Liver (tissue), 9 donors: ENCODE results near the gene TBC1D16. TPM values are rescaled to one million over a fixed set of nuclear protein-coding genes. Genes with fewer than 3 reads are reported as not detected.
A peak's percentile ranks its signal among the peaks of the same experiment; 100 is the strongest.

Experiments used
- DNase-seq: peaks from one replicate; pipeline ENCODE4 v3.0.0-alpha.2; 2017; ENCODE audit warnings: low spot score
- H3K27ac ChIP-seq, 2 donors: one replicate each; pipeline ENCODE4 v1.7.0; 2013; ENCODE audit warnings: inconsistent platforms in 2 of 2, low read length in 2 of 2, control low read depth in 1 of 2, low read depth in 1 of 2, mild to moderate bottlenecking in 1 of 2
- H3K27me3 ChIP-seq, 4 donors: one replicate each; pipeline versions ENCODE4 v1.6.1 to v1.7.0; 2013; ENCODE audit warnings: low read length in 3 of 4, inconsistent platforms in 1 of 4, mild to moderate bottlenecking in 1 of 4, moderate library complexity in 1 of 4; ENCODE audit not compliant: control insufficient read depth in 4 of 4, insufficient read depth in 4 of 4
- H3K36me3 ChIP-seq, 4 donors: one replicate each; pipeline versions ENCODE4 v1.6.1 to v1.7.0; 2013; ENCODE audit warnings: low read length in 3 of 4, mild to moderate bottlenecking in 3 of 4, low read depth in 1 of 4, moderate library complexity in 1 of 4; ENCODE audit not compliant: control insufficient read depth in 4 of 4, insufficient read depth in 3 of 4
- H3K4me1 ChIP-seq, 4 donors: one replicate each; pipeline versions ENCODE4 v1.6.1 to v1.7.0; 2013; ENCODE audit warnings: low read length in 3 of 4, mild to moderate bottlenecking in 3 of 4, moderate library complexity in 1 of 4; ENCODE audit not compliant: control insufficient read depth in 4 of 4, insufficient read depth in 4 of 4
- H3K4me3 ChIP-seq, 3 donors: one replicate each; pipeline versions ENCODE4 v1.6.1 to v1.7.0; 2013; ENCODE audit warnings: low read length in 3 of 3, control low read depth in 1 of 3, low read depth in 1 of 3, mild to moderate bottlenecking in 1 of 3
- H3K9ac ChIP-seq, 2 donors: one replicate each; pipeline ENCODE4 v1.7.0; 2013; ENCODE audit warnings: low read length in 2 of 2, mild to moderate bottlenecking in 2 of 2, moderate library complexity in 2 of 2, control low read depth in 1 of 2, low read depth in 1 of 2
- H3K9me3 ChIP-seq, 4 donors: one replicate each; pipeline versions ENCODE4 v1.6.1 to v1.7.0; 2013; ENCODE audit warnings: low read length in 3 of 4; ENCODE audit not compliant: control insufficient read depth in 4 of 4
- ATF3 ChIP-seq: IDR thresholded peaks from 2 replicates; pipeline ENCODE4 v1.6.1; 2016; ENCODE audit warnings: antibody characterized with exemption
- GABPA ChIP-seq, 2 donors: IDR thresholded peaks in 1 of 2; conservative IDR thresholded peaks in 1 of 2; 2 replicates each; pipeline ENCODE4 v1.6.1; 2016; ENCODE audit warnings: antibody characterized with exemption in 2 of 2, mild to moderate bottlenecking in 1 of 2, moderate library complexity in 1 of 2
- HNF4A ChIP-seq, 2 donors: conservative IDR thresholded peaks; 2 replicates each; pipeline ENCODE4 v1.6.1; 2016; ENCODE audit warnings: antibody characterized with exemption in 2 of 2, mild to moderate bottlenecking in 2 of 2
- HNF4G ChIP-seq: IDR thresholded peaks from 2 replicates; pipeline ENCODE4 v1.6.1; 2016; ENCODE audit warnings: antibody characterized with exemption
- RAD21 ChIP-seq, 2 donors: IDR thresholded peaks; 2 replicates each; pipeline ENCODE4 v1.6.1; 2016; ENCODE audit warnings: antibody characterized with exemption in 2 of 2, mild to moderate bottlenecking in 2 of 2
- REST ChIP-seq: IDR thresholded peaks from 2 replicates; pipeline ENCODE4 v1.6.1; 2016; ENCODE audit warnings: antibody characterized with exemption, mild to moderate bottlenecking
- RXRA ChIP-seq, 2 donors: IDR thresholded peaks; 2 replicates each; pipeline ENCODE4 v1.6.1; 2017 to 2018; ENCODE audit warnings: antibody characterized with exemption in 2 of 2, mild to moderate bottlenecking in 1 of 2
- SP1 ChIP-seq: IDR thresholded peaks from 2 replicates; pipeline ENCODE4 v1.6.1; 2018; ENCODE audit warnings: antibody characterized with exemption, mild to moderate bottlenecking
- YY1 ChIP-seq: IDR thresholded peaks from 2 replicates; pipeline ENCODE4 v1.6.1; 2016; ENCODE audit warnings: antibody characterized with exemption, mild to moderate bottlenecking
- WGBS: extraction: QIAGEN DNeasy Blood & Tissue Kit; methylation state at CpG from one replicate; pipeline ENCODE4 v1.1.7; 2013; 5-methylcytosine and 5-hydroxymethylcytosine counted together
- polyA plus RNA-seq, 2 donors: library from polyadenylated mRNA; stranded (reverse) in 1 of 2; unstranded in 1 of 2; fragments of 200-250 nt in 1 of 2; fragments of >200 nt in 1 of 2; fragmentation: Nextera tagmentation in 1 of 2; extraction: Ambion mirVana in 1 of 2; gene quantifications; one replicate each; pipeline versions ENCODE4 v1.2.1 to v1.2.3, GENCODE V29; 2013 to 2015
- total RNA-seq, 2 donors: library from RNA; depleted of rRNA; stranded (reverse); fragments of >200 nt; gene quantifications; one replicate each; pipeline ENCODE4 v1.2.3, GENCODE V29; 2014
- TF ChIP-seq, protein P1 (sequence below): IDR thresholded peaks from 2 replicates; pipeline ENCODE4 v1.6.1; 2016; ENCODE audit warnings: antibody characterized with exemption
- TF ChIP-seq, protein P2 (sequence below): fragments of 150-350 bp; IDR thresholded peaks from 2 replicates; pipeline ENCODE4 v1.5.1; 2017; ENCODE audit warnings: improper control_type of control experiment, low read depth, low read length; ENCODE audit not compliant: missing input control
- donor health status: healthy.
- donor health status: healthy.
- donor health status: healthy.
- donor health status: healthy.
- donor health status: healthy.

TBC1D16 gene
- total and polyA plus RNA-seq, 4 donors: 3.4 to 29.5 (median 4.7) TPM

GRCh38 chr17:80006811-80007752 is 28.6 kb downstream of the TBC1D16 start:
- Histone ChIP-seq H3K4me1 (peaks cover 3 to 24% (median 14%) of the 10 kb centered on the region in 4 donors), H3K9ac (no peak overlapping the region), H3K27ac (no peak overlapping the region), H3K27me3 (no peaks in the 10 kb centered on the region), H3K4me3 (no peak overlapping the region), H3K36me3 (peaks cover 0 to 5% (median 2%) of the 10 kb centered on the region in 4 donors), H3K9me3 (no peaks in the 10 kb centered on the region)
- TF ChIP-seq SP1: no peak
- TF ChIP-seq RAD21 (IDR thresholded peaks at IDR 0.05): no peak
- no peak for TF ChIP-seq YY1
- WGBS: 95% methylated on average over 30 of the region's 30 CpGs
- no peak for DNase-seq

DNA sequence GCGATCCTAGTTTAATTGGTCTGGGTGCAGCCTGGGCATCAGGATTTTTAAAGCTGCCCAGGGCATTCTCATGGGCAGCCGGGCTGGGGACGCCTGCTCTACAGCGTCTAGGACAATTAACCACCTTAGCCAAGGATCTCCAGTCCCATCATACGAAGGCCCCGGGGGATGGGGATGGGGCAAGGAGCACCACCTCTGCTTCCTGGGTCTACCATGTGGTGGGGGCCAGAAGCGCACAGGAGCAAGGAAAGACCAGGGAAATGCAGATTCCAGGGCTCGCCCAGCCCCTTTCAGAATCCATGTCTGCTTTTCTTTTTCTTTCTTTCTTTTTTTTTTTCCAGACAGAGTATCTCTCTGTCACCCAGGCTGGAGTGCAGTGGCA is 29.3 kb downstream of the TBC1D16 start:
- H3K36me3 ChIP-seq: peaks cover 0 to 5% (median 2%) of the 10 kb centered on the region in 4 donors
- TF ChIP-seq HNF4A (conservative IDR thresholded peaks at IDR 0.05) (no peak), RAD21 (IDR thresholded peaks at IDR 0.05) (no peak), HNF4G (no peak), RXRA (IDR thresholded peaks at IDR 0.05) (no peak), GABPA (IDR thresholded peaks at IDR 0.05 in 1 of 2, conservative IDR thresholded peaks at IDR 0.05 in 1 of 2) (no peak), ATF3 (no peak), YY1 (no peak)
- TF ChIP-seq, protein P1, sequence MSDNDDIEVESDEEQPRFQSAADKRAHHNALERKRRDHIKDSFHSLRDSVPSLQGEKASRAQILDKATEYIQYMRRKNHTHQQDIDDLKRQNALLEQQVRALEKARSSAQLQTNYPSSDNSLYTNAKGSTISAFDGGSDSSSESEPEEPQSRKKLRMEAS: no peak
- no peaks in the 10 kb centered on the region for H3K9me3 ChIP-seq
- H3K27ac ChIP-seq: peak overlapping the region; percentile 72 to 76
- peak overlapping the region; percentile 48 to 75 for H3K9ac ChIP-seq
- no peak for DNase-seq
- H3K4me3 ChIP-seq: peak overlapping the region in 2 of 3 donors; percentile 63 to 80
- H3K4me1 ChIP-seq: peaks cover 3 to 24% (median 14%) of the 10 kb centered on the region in 4 donors
- WGBS: 42% methylated on average over 8 of the region's 8 CpGs
- H3K27me3 ChIP-seq: no peaks in the 10 kb centered on the region

DNA sequence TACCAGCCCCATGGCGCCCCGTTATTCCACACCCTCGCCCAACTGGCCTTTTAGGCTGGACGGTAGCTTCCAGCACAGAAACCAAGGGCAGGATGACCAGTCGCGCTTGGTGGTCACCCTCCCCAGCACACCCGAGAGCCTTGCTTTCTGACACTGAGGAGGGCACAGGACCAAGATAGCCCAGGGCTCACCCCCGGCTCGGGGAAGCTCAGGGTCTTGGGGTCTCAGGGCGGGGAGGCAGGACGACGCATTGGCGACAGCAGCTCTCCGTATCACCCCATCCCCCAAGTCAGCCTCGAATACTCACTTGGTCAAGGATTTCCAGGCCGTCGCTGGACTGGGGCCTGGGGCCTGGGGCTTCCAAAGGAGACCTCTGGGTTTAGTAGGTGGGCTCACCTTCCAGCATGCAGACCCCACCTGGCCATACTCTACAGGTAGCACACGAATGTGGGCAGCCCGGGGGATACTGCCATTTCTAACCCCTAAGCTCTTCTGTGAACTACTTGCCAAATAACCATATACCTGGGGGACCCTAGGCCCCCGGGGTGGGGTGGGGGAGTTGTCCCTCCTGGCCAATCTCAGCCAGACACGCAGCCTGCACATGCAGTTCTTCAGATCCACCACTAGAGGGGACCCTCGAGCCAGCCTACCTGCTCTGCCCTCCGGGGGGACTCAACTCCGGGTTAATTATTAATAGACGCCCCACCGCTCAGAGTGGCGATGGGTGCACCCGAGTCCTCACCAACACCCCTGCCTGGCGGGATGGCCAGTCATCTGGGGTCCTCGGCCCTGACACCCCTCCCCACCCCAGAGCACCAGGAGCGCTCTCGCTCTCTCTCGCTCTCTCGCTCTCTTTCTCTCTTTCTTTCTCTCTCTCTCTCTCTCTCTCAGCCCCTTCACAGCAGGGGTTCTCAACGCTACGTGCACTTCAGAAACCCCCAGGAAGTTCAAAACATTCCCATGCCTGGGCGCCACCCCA is 30.0 kb downstream of the TBC1D16 start:
- Histone ChIP-seq H3K36me3 (peaks cover 0 to 5% (median 2%) of the 10 kb centered on the region in 4 donors), H3K9me3 (no peaks in the 10 kb centered on the region), H3K4me1 (peaks cover 3 to 24% (median 14%) of the 10 kb centered on the region in 4 donors), H3K27me3 (no peaks in the 10 kb centered on the region), H3K27ac (peak overlapping the region; percentile 72 to 76), H3K9ac (peak overlapping the region; percentile 48 to 75), H3K4me3 (peak overlapping the region; percentile 63 to 80 (median 73))
- 39% methylated on average over 37 of the region's 37 CpGs for WGBS
- peak; percentile 63 for DNase-seq
- TF ChIP-seq, protein P2, sequence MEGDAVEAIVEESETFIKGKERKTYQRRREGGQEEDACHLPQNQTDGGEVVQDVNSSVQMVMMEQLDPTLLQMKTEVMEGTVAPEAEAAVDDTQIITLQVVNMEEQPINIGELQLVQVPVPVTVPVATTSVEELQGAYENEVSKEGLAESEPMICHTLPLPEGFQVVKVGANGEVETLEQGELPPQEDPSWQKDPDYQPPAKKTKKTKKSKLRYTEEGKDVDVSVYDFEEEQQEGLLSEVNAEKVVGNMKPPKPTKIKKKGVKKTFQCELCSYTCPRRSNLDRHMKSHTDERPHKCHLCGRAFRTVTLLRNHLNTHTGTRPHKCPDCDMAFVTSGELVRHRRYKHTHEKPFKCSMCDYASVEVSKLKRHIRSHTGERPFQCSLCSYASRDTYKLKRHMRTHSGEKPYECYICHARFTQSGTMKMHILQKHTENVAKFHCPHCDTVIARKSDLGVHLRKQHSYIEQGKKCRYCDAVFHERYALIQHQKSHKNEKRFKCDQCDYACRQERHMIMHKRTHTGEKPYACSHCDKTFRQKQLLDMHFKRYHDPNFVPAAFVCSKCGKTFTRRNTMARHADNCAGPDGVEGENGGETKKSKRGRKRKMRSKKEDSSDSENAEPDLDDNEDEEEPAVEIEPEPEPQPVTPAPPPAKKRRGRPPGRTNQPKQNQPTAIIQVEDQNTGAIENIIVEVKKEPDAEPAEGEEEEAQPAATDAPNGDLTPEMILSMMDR: peak; percentile 97
- TF ChIP-seq REST: no peak
- TF ChIP-seq RAD21 (IDR thresholded peaks at IDR 0.05): peak; percentile 90 to 92
